ENCODE data around the gene GFOD2. TPM values are rescaled to one million over a fixed set of nuclear protein-coding genes. Genes with fewer than 3 reads are reported as not detected.

The GFOD2 gene
- total and polyA plus RNA-seq, 2 donors (not counting 3 experiments of a cell fraction or from before 2014, with no cell fraction given), result 38.1 to 47.5 TPM

GRCh38 chr16:67675579-67675935 lies 43.6 kb downstream of the GFOD2 start:
- no peak for FAIRE-seq
- BruUV-seq (replicated peaks), result no TSS peak
- POLR2A ChIA-PET, result no interaction called here

More at GRCh38 chr16:67675579-67675935, 43.6 kb downstream of the GFOD2 start:
- Histone ChIP-seq H3K27ac (ENCODE audit: insufficient read depth, low read depth, low read length) (no peak overlapping the region), H3K27me3 (ENCODE audit: control insufficient read depth in 2 of 2, insufficient read depth in 2 of 2, low read length in 2 of 2) (no peaks in the 10 kb centered on the region), H4K20me1 (replicated peaks; ENCODE audit: control insufficient read depth, extremely low read depth, insufficient read depth, low read length) (no peaks in the 10 kb centered on the region), H3K79me2 (ENCODE audit: control insufficient read depth, insufficient read depth, low read length) (no peaks in the 10 kb centered on the region), H3K9me3 (replicated peaks; ENCODE audit: control insufficient read depth, insufficient read depth, low read length) (no peaks in the 10 kb centered on the region), H3K36me3 (ENCODE audit: control insufficient read depth in 2 of 2, extremely low read depth in 1 of 2, insufficient read depth in 2 of 2, low read length in 2 of 2) (peaks cover 0 to 12% of the 10 kb centered on the region in 2 experiments), H3K4me1 (ENCODE audit: control insufficient read depth, extremely low read depth, insufficient read depth, low read length) (peaks cover 26% of the 10 kb centered on the region), H3K4me3 (replicated peaks in 1 of 3; ENCODE audit: insufficient read depth in 1 of 3, low read depth in 1 of 3, low read length in 3 of 3) (no peak overlapping the region), H2AFZ (ENCODE audit: low read depth, low read length) (no peak overlapping the region), H3K4me2 (ENCODE audit: insufficient read depth, low read length) (no peak overlapping the region), H3K9me1 (replicated peaks; ENCODE audit: control insufficient read depth, extremely low read depth, insufficient read depth, low read length) (no peaks in the 10 kb centered on the region), H3K9ac (replicated peaks; ENCODE audit: extremely low read depth, insufficient read depth, low read length) (no peak overlapping the region)
- CTCF ChIA-PET, result interaction anchor here (2.5 kb wide), 1 partner anchor 131 kb away, joined by 8 read pairs; the partner anchor contains the start of genes RANBP10 and TSNAXIP1
- dilution Hi-C loops (cut with MboI; ENCODE audit: extremely low pct_ligation_motif_present, low sequenced_read_pairs) (loop anchor here (25.0 kb wide), 1 partner anchor 237 kb away; no protein-coding TSS in a partner anchor), intact Hi-C loops (cut with micrococcal nuclease) (no loop called here)
- DNase-seq (ENCODE audit: low read depth, low spot score), result no peak
- no peak for TF ChIP-seq JUN (IDR thresholded peaks at IDR 0.05; ENCODE audit: borderline replicate concordance, insufficient read depth, insufficient read length, low read depth)
- no peak for TF ChIP-seq GATA2 (IDR thresholded peaks at IDR 0.05; ENCODE audit: insufficient read depth, insufficient read length, low read depth, low read length)
- no peak for TF ChIP-seq MAX (IDR thresholded peaks at IDR 0.05; ENCODE audit: insufficient read depth, insufficient read length)
- no peak for TF ChIP-seq EZH2 (IDR thresholded peaks at IDR 0.05; ENCODE audit: borderline replicate concordance, low read depth, low read length, severe bottlenecking)
- no peak for TF ChIP-seq MYC (IDR thresholded peaks at IDR 0.05; ENCODE audit: low read depth, low read length)
- no peak for TF ChIP-seq FOS (IDR thresholded peaks at IDR 0.05; ENCODE audit: borderline replicate concordance, insufficient read depth, low read length)
- TF ChIP-seq CTCF (IDR thresholded peaks at IDR 0.05; ENCODE audit: extremely low read depth in 1 of 2, insufficient read depth in 1 of 2, low read depth in 1 of 2, low read length in 2 of 2), result no peak
- TF ChIP-seq POLR2AphosphoS5 (IDR thresholded peaks at IDR 0.05; ENCODE audit: insufficient read depth, low read depth, low read length), result no peak
- no peak for TF ChIP-seq POLR2A (IDR thresholded peaks at IDR 0.05; ENCODE audit: low read depth, low read length)
